Measurements from ENCODE around the gene SPATA3. TPM values are rescaled to one million over a fixed set of nuclear protein-coding genes. Genes with fewer than 3 reads are reported as not detected.

SPATA3 gene
- total and polyA plus RNA-seq, 4 donors: not detected

- peak in 1 of 2 donors; percentile 23 for TF ChIP-seq HNF4A (conservative IDR thresholded peaks at IDR 0.05)
- peak; percentile 11 for TF ChIP-seq MAX (IDR thresholded peaks at IDR 0.05)
- no peak for TF ChIP-seq NR2F2 (IDR thresholded peaks at IDR 0.05)
- TF ChIP-seq FOXA2 (IDR thresholded peaks at IDR 0.05): no peak
- TF ChIP-seq EGR1 (IDR thresholded peaks at IDR 0.05; ENCODE audit: low read depth in 2 of 2): no peak
- no peak for TF ChIP-seq SP1 (IDR thresholded peaks at IDR 0.05)
- peak in 1 of 2 donors; percentile 16 for TF ChIP-seq RAD21 (IDR thresholded peaks at IDR 0.05)
- no peak for TF ChIP-seq GABPA (IDR thresholded peaks at IDR 0.05 in 1 of 2, conservative IDR thresholded peaks at IDR 0.05 in 1 of 2)
- no peak for TF ChIP-seq TAF1 (conservative IDR thresholded peaks at IDR 0.05)
- no peak for TF ChIP-seq ATF3 (IDR thresholded peaks at IDR 0.05)
- TF ChIP-seq ZBTB33 (IDR thresholded peaks at IDR 0.05): no peak
- TF ChIP-seq YY1 (IDR thresholded peaks at IDR 0.05): peak; percentile 51
- no peak for TF ChIP-seq RXRA (IDR thresholded peaks at IDR 0.05)
- TF ChIP-seq JUND (IDR thresholded peaks at IDR 0.05): no peak
- no peak for TF ChIP-seq CTCF (IDR thresholded peaks at IDR 0.05; ENCODE audit: low read depth, low read length, missing input control)
- no peak for TF ChIP-seq HNF4G (IDR thresholded peaks at IDR 0.05)
- no peak for TF ChIP-seq FOXA1 (IDR thresholded peaks at IDR 0.05)
- TF ChIP-seq REST (IDR thresholded peaks at IDR 0.05): no peak
These were observed 40.2 kb downstream of the SPATA3 start for GRCh38 chr2:231036131-231036530.

More at GRCh38 chr2:231036131-231036530, 40.2 kb downstream of the SPATA3 start:
- Histone ChIP-seq H3K4me1 (ENCODE audit: control insufficient read depth in 4 of 4, insufficient read depth in 4 of 4, low read length in 3 of 4) (peaks cover 8 to 55% (median 51%) of the 10 kb centered on the region in 4 donors), H3K27ac (ENCODE audit: low read depth in 1 of 2, low read length in 2 of 2) (peak overlapping the region; percentile 2 to 55), H3K9ac (ENCODE audit: low read depth in 1 of 2, low read length in 2 of 2) (no peak overlapping the region), H3K4me3 (ENCODE audit: low read depth in 1 of 3, low read length in 3 of 3) (no peak overlapping the region), H3K36me3 (ENCODE audit: control insufficient read depth in 4 of 4, insufficient read depth in 3 of 4, low read depth in 1 of 4, low read length in 3 of 4) (no peaks in the 10 kb centered on the region), H3K27me3 (ENCODE audit: control insufficient read depth in 4 of 4, insufficient read depth in 4 of 4, low read length in 3 of 4) (no peaks in the 10 kb centered on the region), H3K9me3 (ENCODE audit: control insufficient read depth in 4 of 4, low read length in 3 of 4) (no peaks in the 10 kb centered on the region)
- no peak for DNase-seq (ENCODE audit: low spot score)
- WGBS: 35% methylated on average over 4 of the region's 4 CpGs

All from liver (tissue), 9 donors.